Adrenal gland (tissue), 5 donors: ENCODE results near the gene AKAP13.

Experiments
- POLR2A ChIP-seq, 2 donors: fragments of 450-650 bp; IDR thresholded peaks; one replicate each; pipeline ENCODE4 v1.6.1; 2017; ENCODE audit warnings: antibody characterized with exemption in 2 of 2, mild to moderate bottlenecking in 2 of 2, moderate library complexity in 1 of 2
- TF ChIP-seq, protein P1 (sequence below), 6 experiments: fragments of 450-650 bp in 4 of 6; fragments of 200-600 bp in 2 of 6; sonication (generic) in 1 of 6; IDR thresholded peaks; 1 replicate in 5 of 6; 2 replicates in 1 of 6; pipeline versions ENCODE4 v1.5.1 to v1.8.0; 2016 to 2021; ENCODE audit warnings: antibody characterized with exemption in 6 of 6, mild to moderate bottlenecking in 2 of 6, moderate library complexity in 1 of 6
- donor health status: DM: no; HTN: no; CAD: no.

DNA sequence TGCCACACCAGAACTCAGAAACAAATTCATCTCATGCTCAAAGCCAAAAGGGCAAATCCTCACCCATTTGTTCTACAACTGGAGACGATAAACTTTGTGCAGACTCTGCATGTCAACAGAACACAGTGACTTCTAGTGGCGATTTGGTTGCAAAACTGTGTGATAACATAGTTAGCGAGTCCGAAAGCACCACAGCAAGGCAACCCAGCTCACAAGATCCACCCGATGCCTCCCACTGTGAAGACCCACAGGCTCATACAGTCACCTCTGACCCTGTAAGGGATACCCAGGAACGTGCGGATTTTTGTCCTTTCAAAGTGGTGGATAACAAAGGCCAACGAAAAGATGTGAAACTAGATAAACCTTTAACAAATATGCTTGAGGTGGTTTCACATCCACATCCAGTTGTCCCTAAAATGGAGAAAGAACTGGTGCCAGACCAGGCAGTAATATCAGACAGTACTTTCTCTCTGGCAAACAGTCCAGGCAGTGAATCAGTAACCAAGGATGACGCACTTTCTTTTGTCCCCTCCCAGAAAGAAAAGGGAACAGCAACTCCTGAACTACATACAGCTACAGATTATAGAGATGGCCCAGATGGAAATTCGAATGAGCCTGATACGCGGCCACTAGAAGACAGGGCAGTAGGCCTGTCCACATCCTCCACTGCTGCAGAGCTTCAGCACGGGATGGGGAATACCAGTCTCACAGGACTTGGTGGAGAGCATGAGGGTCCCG lies 199.7 kb downstream of the AKAP13 start:
- TF ChIP-seq POLR2A (IDR thresholded peaks at IDR 0.05) = no peak
- TF ChIP-seq, protein P1, sequence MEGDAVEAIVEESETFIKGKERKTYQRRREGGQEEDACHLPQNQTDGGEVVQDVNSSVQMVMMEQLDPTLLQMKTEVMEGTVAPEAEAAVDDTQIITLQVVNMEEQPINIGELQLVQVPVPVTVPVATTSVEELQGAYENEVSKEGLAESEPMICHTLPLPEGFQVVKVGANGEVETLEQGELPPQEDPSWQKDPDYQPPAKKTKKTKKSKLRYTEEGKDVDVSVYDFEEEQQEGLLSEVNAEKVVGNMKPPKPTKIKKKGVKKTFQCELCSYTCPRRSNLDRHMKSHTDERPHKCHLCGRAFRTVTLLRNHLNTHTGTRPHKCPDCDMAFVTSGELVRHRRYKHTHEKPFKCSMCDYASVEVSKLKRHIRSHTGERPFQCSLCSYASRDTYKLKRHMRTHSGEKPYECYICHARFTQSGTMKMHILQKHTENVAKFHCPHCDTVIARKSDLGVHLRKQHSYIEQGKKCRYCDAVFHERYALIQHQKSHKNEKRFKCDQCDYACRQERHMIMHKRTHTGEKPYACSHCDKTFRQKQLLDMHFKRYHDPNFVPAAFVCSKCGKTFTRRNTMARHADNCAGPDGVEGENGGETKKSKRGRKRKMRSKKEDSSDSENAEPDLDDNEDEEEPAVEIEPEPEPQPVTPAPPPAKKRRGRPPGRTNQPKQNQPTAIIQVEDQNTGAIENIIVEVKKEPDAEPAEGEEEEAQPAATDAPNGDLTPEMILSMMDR (IDR thresholded peaks at IDR 0.05) = no peak
